GM12878 (cell line): ENCODE measurements around the gene XRCC4. TPM values are rescaled to one million over a fixed set of nuclear protein-coding genes. Genes with fewer than 3 reads are reported as not detected.

ENCODE experiments used
- ATAC-seq: fragments of 200-7000 bp; cut with Tn5 transposase; 3 replicates; pipeline ENCODE4 v1.9.1; 2020; ENCODE audit warnings: mild to moderate bottlenecking, moderate library complexity
- BruUV-seq: library from RNA; stranded (reverse); fragments of 400-500 nt; replicated peaks from 2 replicates; lab custom pipeline; 2021; lab: Mats Ljungman, UMichigan
- CTCF ChIA-PET: fragments of 300-600 bp; sonication (Branson Sonifier 250); formaldehyde crosslinking; extraction: SDS; loops from one replicate; lab custom pipeline; 2021; ENCODE audit warnings: inconsistent platforms; lab: Yijun Ruan, JAX
- POLR2A ChIA-PET: fragments of 350-600 bp; formaldehyde crosslinking; extraction: SDS; loops from one replicate; lab custom pipeline; 2021; ENCODE audit warnings: inconsistent platforms; lab: Charles Lee
- RAD21 ChIA-PET: fragments of 300-600 bp; sonication (Branson Sonifier 250); formaldehyde crosslinking; loops from one replicate; lab custom pipeline; 2023; ENCODE audit warnings: antibody characterized with exemption; ENCODE audit not compliant: unreplicated experiment; lab: Charles Lee
- SMC1A ChIA-PET: fragments of 300-600 bp; sonication (Branson Sonifier 250); formaldehyde crosslinking; loops from one replicate; lab custom pipeline; 2023; ENCODE audit not compliant: unreplicated experiment, uncharacterized antibody; lab: Charles Lee
- DNase-seq: peaks from one replicate; pipeline ENCODE4 v3.0.0-alpha.2; 2011; ENCODE audit warnings: low read depth, low spot score
- FAIRE-seq: peaks from 3 replicates; lab custom pipeline; 2011; peaks lifted over from hg19 to GRCh38; lab: Jason Lieb, UNC
- H2AFZ ChIP-seq: 2 replicates; pipeline ENCODE4 v1.6.0; 2011; ENCODE audit warnings: low read depth, low read length, control low read depth; ENCODE audit not compliant: control insufficient read depth
- H3K27ac ChIP-seq: 2 replicates; pipeline ENCODE4 v1.5.1; 2011; ENCODE audit warnings: control low read depth; ENCODE audit not compliant: control insufficient read depth, insufficient read depth
- H3K27me3 ChIP-seq, 2 experiments: replicated peaks in 1 of 2; 2 replicates each; pipeline versions ENCODE4 v1.6.0 to v1.6.1; 2011; ENCODE audit warnings: low read length in 1 of 2; ENCODE audit not compliant: control insufficient read depth in 2 of 2, insufficient read depth in 2 of 2
- H3K36me3 ChIP-seq, 2 experiments: 2 replicates each; pipeline ENCODE4 v1.5.1; 2011; ENCODE audit warnings: low read length in 1 of 2; ENCODE audit not compliant: control insufficient read depth in 2 of 2, insufficient read depth in 2 of 2
- H3K4me1 ChIP-seq: 2 replicates; pipeline ENCODE4 v1.6.1; 2011; ENCODE audit warnings: mild to moderate bottlenecking, low read length, moderate library complexity, mixed read lengths; ENCODE audit not compliant: control insufficient read depth, insufficient read depth
- H3K4me2 ChIP-seq: 2 replicates; pipeline ENCODE4 v1.6.0; 2011; ENCODE audit warnings: control low read depth; ENCODE audit not compliant: control insufficient read depth, insufficient read depth
- H3K4me3 ChIP-seq: fragments of 200-600 bp; sonication (generic); 2 replicates; pipeline ENCODE4 v1.5.1; 2016
- H3K79me2 ChIP-seq: 2 replicates; pipeline ENCODE4 v1.6.0; 2011; ENCODE audit warnings: low read length; ENCODE audit not compliant: control insufficient read depth, insufficient read depth
- H3K9ac ChIP-seq: 2 replicates; pipeline ENCODE4 v1.8.0; 2011; ENCODE audit warnings: low read length, control low read depth, mixed read lengths; ENCODE audit not compliant: control insufficient read depth, insufficient read depth
- H3K9me3 ChIP-seq: replicated peaks from 3 replicates; pipeline ENCODE4 v1.5.1; 2011; ENCODE audit warnings: mild to moderate bottlenecking, low read length; ENCODE audit not compliant: control insufficient read depth, insufficient read depth
- H4K20me1 ChIP-seq: 2 replicates; pipeline ENCODE4 v1.6.0; 2011; ENCODE audit not compliant: control insufficient read depth, insufficient read depth
- BCL11A ChIP-seq: IDR thresholded peaks from 2 replicates; pipeline ENCODE4 v1.6.1; 2011; ENCODE audit warnings: low read depth, low read length
- BMI1 ChIP-seq: fragments of 450-650 bp; IDR thresholded peaks from 2 replicates; pipeline ENCODE4 v1.6.1; 2016; ENCODE audit warnings: mild to moderate bottlenecking, moderate library complexity, borderline replicate concordance
- CEBPZ ChIP-seq: fragments of 150-350 bp; IDR thresholded peaks from 2 replicates; pipeline ENCODE4 v1.6.1; 2016; ENCODE audit warnings: low read depth, low read length
- CHD1 ChIP-seq: IDR thresholded peaks from 2 replicates; pipeline ENCODE4 v1.6.1; 2012; ENCODE audit warnings: low read depth, low read length, improper control_type of control experiment
- DPF2 ChIP-seq: fragments of 450-650 bp; IDR thresholded peaks from 2 replicates; pipeline ENCODE4 v1.6.1; 2017; ENCODE audit warnings: mild to moderate bottlenecking
- EP300 ChIP-seq, 2 experiments: fragments of 150-350 bp in 1 of 2; IDR thresholded peaks; 2 replicates each; pipeline ENCODE4 v1.6.1; 2011 to 2012; ENCODE audit warnings: low read depth in 2 of 2, low read length in 2 of 2, borderline replicate concordance in 1 of 2, improper control_type of control experiment in 1 of 2, inconsistent platforms in 1 of 2; ENCODE audit not compliant: control insufficient read depth in 1 of 2
- HDGF ChIP-seq: fragments of 450-650 bp; IDR thresholded peaks from 2 replicates; pipeline ENCODE4 v1.6.1; 2016; ENCODE audit warnings: antibody characterized with exemption
- MEF2A ChIP-seq: IDR thresholded peaks from 2 replicates; pipeline ENCODE4 v1.6.1; 2011; ENCODE audit warnings: low read depth, mild to moderate bottlenecking, low read length, moderate library complexity; ENCODE audit not compliant: insufficient read depth
- NFXL1 ChIP-seq: fragments of 450-650 bp; IDR thresholded peaks from 2 replicates; pipeline ENCODE4 v1.6.1; 2017; ENCODE audit warnings: antibody characterized with exemption, mild to moderate bottlenecking, borderline replicate concordance
- NR2F1 ChIP-seq: fragments of 450-650 bp; conservative IDR thresholded peaks from 2 replicates; pipeline ENCODE4 v1.6.1; 2017; ENCODE audit warnings: mild to moderate bottlenecking
- NRF1 ChIP-seq: conservative IDR thresholded peaks from 2 replicates; pipeline ENCODE4 v1.6.1; 2011; ENCODE audit warnings: mild to moderate bottlenecking, low read depth, low read length, improper control_type of control experiment
- PML ChIP-seq: IDR thresholded peaks from 2 replicates; pipeline ENCODE4 v1.6.1; 2012; ENCODE audit warnings: low read length, inconsistent platforms
- STAT3 ChIP-seq: IDR thresholded peaks from 2 replicates; pipeline ENCODE4 v1.6.1; 2011; ENCODE audit warnings: low read depth, low read length, improper control_type of control experiment
- ZNF217 ChIP-seq: fragments of 450-650 bp; IDR thresholded peaks from 2 replicates; pipeline ENCODE4 v1.6.1; 2017; ENCODE audit warnings: antibody characterized with exemption, mild to moderate bottlenecking
- ZNF24 ChIP-seq: fragments of 450-650 bp; IDR thresholded peaks from 2 replicates; pipeline ENCODE4 v1.6.1; 2017; ENCODE audit warnings: antibody characterized with exemption, mild to moderate bottlenecking
- WGBS: methylation state at CpG from one replicate; pipeline ENCODE4 v1.1.6; 2016; ENCODE audit warnings: low lambda C conversion rate; ENCODE audit not compliant: insufficient replicate concordance, insufficient coverage; ENCODE audit errors: missing lambda C conversion rate; 5-methylcytosine and 5-hydroxymethylcytosine counted together
- in situ Hi-C: fragments of 300-500 bp; cut with MboI; formaldehyde crosslinking; loops from 9 replicates; pipeline ENCODE4 v1.14.3; 2018; ENCODE audit warnings: mixed read lengths
- intact Hi-C: fragments of 100-400 bp; cut with micrococcal nuclease; formaldehyde crosslinking; loops from one replicate; pipeline ENCODE4 v1.14.2; 2022; ENCODE audit not compliant: unreplicated experiment
- polyA plus RNA-seq, 11 experiments: library from polyadenylated mRNA; depleted of rRNA in 4 of 11; unstranded in 6 of 11; stranded (reverse) in 5 of 11; fragments of >200 nt; fragmentation: Nextera tagmentation in 4 of 11; fragmentation: Illumina TruSeq in 1 of 11; extraction: Ambion mirVana in 4 of 11; extraction: Trizol in 1 of 11; gene quantifications; 1 replicate in 1 of 11; 2 replicates in 10 of 11; pipeline versions ENCODE4 v1.2.1 to v1.2.3, GENCODE V29; 2011 to 2016; ENCODE audit warnings: inconsistent platforms in 2 of 11, missing spikeins in 2 of 11, low read depth in 1 of 11
- total RNA-seq, 4 experiments: library from RNA; depleted of rRNA in 3 of 4; stranded (reverse); fragments of >200 nt in 3 of 4; fragmentation: Illumina TruSeq in 1 of 4; extraction: Trizol in 1 of 4; gene quantifications; 2 replicates each; pipeline versions ENCODE4 v1.2.1 to v1.2.3, GENCODE V29; 2013 to 2021
- TF ChIP-seq, protein P1 (sequence below): fragments of 450-650 bp; formaldehyde crosslinking; IDR thresholded peaks from 2 replicates; pipeline ENCODE4 v1.4.0; 2020; ENCODE audit warnings: mild to moderate bottlenecking, moderate library complexity
- TF ChIP-seq, protein P2 (sequence below): IDR thresholded peaks from 2 replicates; pipeline ENCODE4 v1.6.1; 2011; ENCODE audit warnings: mild to moderate bottlenecking, low read depth, low read length, moderate library complexity; ENCODE audit not compliant: insufficient replicate concordance

Gene XRCC4
- total and polyA plus RNA-seq, 10 of the 15 experiments (the other 5 are each of a cell fraction or from before 2014, with no cell fraction given): 12.1 to 53.6 (median 25.8) TPM

DNA sequence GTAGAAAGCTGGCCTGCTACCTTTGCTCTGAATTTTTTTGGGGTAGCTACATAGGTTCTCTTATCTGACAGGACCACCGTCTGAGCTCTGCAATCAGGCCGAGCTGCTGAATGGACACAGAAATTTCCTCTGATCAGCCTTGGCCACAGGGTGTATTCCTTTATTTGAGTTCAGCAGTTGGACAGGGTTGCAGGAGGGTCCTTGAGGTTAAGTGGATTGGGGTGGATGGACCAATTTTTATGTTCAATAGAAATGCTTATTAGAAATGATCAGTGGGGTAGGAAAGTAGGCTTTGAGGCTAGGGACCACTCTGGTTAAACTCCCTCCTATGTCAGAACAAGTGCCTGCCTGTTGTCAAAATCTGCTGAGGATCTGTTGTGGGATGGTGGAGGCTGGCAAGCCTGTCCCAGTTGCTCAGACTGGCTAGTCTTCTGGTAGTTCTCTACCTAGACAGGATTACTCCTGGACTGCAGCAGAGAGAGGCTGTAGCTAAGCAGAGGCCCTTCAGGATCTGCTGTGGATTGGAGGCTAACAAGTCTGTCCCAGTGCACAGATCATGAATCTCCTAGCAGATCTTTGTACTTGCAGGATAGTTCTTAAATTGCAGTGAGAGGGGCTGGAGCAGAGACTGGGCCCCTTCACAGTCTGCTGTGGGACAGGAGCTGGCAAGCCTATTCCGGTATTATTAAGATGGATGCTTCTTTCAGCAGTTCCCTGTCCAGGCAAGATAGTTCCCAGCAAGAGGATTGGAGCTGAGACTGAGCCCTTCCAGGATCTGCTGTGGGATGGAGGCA, 18.0 kb downstream of the XRCC4 start:
- H3K79me2 ChIP-seq: no peaks in the 10 kb centered on the region; the same call in 1 of the 2 replicates
- TF ChIP-seq NFXL1 (no peak), CHD1 (no peak), ZNF217 (no peak), DPF2 (no peak), BCL11A (no peak), STAT3 (no peak), NR2F1 (no peak), PML (no peak), NRF1 (no peak), BMI1 (no peak), EP300 (IDR thresholded peaks at IDR 0.05; ENCODE audit: borderline replicate concordance in 1 of 2, control insufficient read depth in 1 of 2, low read depth in 2 of 2, low read length in 2 of 2) (no peak), MEF2A (no peak), CEBPZ (no peak), HDGF (no peak), ZNF24 (no peak)
- TF ChIP-seq, protein P1, sequence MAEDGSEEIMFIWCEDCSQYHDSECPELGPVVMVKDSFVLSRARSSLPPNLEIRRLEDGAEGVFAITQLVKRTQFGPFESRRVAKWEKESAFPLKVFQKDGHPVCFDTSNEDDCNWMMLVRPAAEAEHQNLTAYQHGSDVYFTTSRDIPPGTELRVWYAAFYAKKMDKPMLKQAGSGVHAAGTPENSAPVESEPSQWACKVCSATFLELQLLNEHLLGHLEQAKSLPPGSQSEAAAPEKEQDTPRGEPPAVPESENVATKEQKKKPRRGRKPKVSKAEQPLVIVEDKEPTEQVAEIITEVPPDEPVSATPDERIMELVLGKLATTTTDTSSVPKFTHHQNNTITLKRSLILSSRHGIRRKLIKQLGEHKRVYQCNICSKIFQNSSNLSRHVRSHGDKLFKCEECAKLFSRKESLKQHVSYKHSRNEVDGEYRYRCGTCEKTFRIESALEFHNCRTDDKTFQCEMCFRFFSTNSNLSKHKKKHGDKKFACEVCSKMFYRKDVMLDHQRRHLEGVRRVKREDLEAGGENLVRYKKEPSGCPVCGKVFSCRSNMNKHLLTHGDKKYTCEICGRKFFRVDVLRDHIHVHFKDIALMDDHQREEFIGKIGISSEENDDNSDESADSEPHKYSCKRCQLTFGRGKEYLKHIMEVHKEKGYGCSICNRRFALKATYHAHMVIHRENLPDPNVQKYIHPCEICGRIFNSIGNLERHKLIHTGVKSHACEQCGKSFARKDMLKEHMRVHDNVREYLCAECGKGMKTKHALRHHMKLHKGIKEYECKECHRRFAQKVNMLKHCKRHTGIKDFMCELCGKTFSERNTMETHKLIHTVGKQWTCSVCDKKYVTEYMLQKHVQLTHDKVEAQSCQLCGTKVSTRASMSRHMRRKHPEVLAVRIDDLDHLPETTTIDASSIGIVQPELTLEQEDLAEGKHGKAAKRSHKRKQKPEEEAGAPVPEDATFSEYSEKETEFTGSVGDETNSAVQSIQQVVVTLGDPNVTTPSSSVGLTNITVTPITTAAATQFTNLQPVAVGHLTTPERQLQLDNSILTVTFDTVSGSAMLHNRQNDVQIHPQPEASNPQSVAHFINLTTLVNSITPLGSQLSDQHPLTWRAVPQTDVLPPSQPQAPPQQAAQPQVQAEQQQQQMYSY: no peak
- TF ChIP-seq, protein P2, sequence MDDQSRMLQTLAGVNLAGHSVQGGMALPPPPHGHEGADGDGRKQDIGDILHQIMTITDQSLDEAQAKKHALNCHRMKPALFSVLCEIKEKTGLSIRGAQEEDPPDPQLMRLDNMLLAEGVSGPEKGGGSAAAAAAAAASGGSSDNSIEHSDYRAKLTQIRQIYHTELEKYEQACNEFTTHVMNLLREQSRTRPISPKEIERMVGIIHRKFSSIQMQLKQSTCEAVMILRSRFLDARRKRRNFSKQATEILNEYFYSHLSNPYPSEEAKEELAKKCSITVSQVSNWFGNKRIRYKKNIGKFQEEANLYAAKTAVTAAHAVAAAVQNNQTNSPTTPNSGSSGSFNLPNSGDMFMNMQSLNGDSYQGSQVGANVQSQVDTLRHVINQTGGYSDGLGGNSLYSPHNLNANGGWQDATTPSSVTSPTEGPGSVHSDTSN: no peak

More for the DNA sequence above, 18.0 kb downstream of the XRCC4 start:
- POLR2A ChIA-PET: no interaction called here
- in situ Hi-C loops (no loop called here), intact Hi-C loops (no loop called here)
- H3K27ac ChIP-seq: no peak overlapping the region
- H3K4me3 ChIP-seq: no peak overlapping the region
- no peak overlapping the region for H3K9ac ChIP-seq
- RAD21 ChIA-PET: no interaction called here
- 95% methylated on average over 2 of the region's 3 CpGs for WGBS
- BruUV-seq: no TSS peak
- FAIRE-seq (no peak), ATAC-seq (no peak), DNase-seq (no peak)
- SMC1A ChIA-PET: interaction anchor here (0.9 kb wide), 1 partner anchor 16 kb away, joined by 3 read pairs; no protein-coding TSS in a partner anchor
- H4K20me1 ChIP-seq: no peaks in the 10 kb centered on the region
- CTCF ChIA-PET: no interaction called here
- H3K4me1 ChIP-seq: 0 out of 2 replicates have a peak, but pooled peaks cover 6% of the 10 kb centered on the region
- H3K4me2 ChIP-seq: no peak overlapping the region
- H2AFZ ChIP-seq: no peak overlapping the region
- peaks cover 6% of the 10 kb centered on the region for H3K9me3 ChIP-seq
- H3K36me3 ChIP-seq: no peaks in the 10 kb centered on the region
- H3K27me3 ChIP-seq: no peaks in the 10 kb centered on the region
